ENCODE results near the gene ARL11. TPM values are rescaled to one million over a fixed set of nuclear protein-coding genes. Genes with fewer than 3 reads are reported as not detected.

The ARL11 gene
- total RNA-seq, 2 experiments from 2014 or later: 0.11 to 0.14 TPM

DNA sequence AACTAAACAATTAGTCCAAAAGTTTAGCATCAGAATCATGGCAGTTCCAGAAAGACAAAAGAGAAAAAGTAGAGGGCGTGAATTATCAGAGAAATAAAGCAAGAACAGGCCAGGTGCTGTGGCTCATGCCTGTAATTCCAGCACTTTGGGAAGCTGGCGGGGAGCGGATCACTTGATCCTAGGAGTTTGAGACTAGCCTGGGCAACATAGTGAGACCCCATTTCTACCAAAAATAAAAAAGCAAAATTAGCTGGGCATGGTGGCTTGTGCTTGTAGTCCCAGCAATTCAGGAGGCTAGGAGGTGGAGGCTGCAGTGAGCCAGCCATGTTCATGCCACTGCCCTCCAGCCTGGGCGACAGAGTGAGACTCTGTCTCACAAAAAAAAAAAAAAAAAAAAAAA, 18.4 kb downstream of the ARL11 start:
- POLR2A ChIA-PET: no interaction called here
- CTCF ChIA-PET: no interaction called here
- no peaks in the 10 kb centered on the region for H3K27me3 Mint-ChIP-seq
- DNase-seq (no peak), ATAC-seq (ENCODE audit: poor library complexity) (no peak)
- intact Hi-C loops (cut with DNase I, micrococcal nuclease): no loop called here
- no peak overlapping the region for H3K27ac ChIP-seq (ENCODE audit: low read depth in 1 of 2, low read length in 2 of 2)
- H3K4me3 Mint-ChIP-seq: no peak overlapping the region
- no peak overlapping the region for H3K27ac Mint-ChIP-seq
- no peak for TF ChIP-seq CTCF (IDR thresholded peaks at IDR 0.05)
- no peaks in the 10 kb centered on the region for H3K36me3 Mint-ChIP-seq (ENCODE audit: low read depth)
- no peak overlapping the region for H3K4me3 ChIP-seq (ENCODE audit: low read length)
- H3K4me1 ChIP-seq (ENCODE audit: insufficient read depth, low read length): peaks cover 7% of the 10 kb centered on the region
- H3K36me3 ChIP-seq (ENCODE audit: insufficient read depth, low read length): no peaks in the 10 kb centered on the region
- no peaks in the 10 kb centered on the region for H3K9me3 ChIP-seq (ENCODE audit: control insufficient read depth in 1 of 2, insufficient read depth in 1 of 2, low read length in 2 of 2)
- H3K27me3 ChIP-seq (ENCODE audit: control insufficient read depth in 1 of 2, insufficient read depth in 2 of 2, low read length in 2 of 2): no peaks in the 10 kb centered on the region
- H3K4me1 Mint-ChIP-seq (ENCODE audit: low read depth): peaks cover 20% of the 10 kb centered on the region
- no peaks in the 10 kb centered on the region for H3K9me3 Mint-ChIP-seq

- ATAC-seq (ENCODE audit: poor library complexity) (no peak), DNase-seq (no peak)
- Mint-ChIP-seq H3K27ac (no peak overlapping the region), H3K4me3 (no peak overlapping the region), H3K27me3 (no peaks in the 10 kb centered on the region), H3K4me1 (ENCODE audit: low read depth) (peaks cover 11% of the 10 kb centered on the region), H3K36me3 (ENCODE audit: low read depth) (no peaks in the 10 kb centered on the region), H3K9me3 (no peaks in the 10 kb centered on the region)
- peaks cover 7% of the 10 kb centered on the region for H3K4me1 ChIP-seq (ENCODE audit: insufficient read depth, low read length)
- no peaks in the 10 kb centered on the region for H3K36me3 ChIP-seq (ENCODE audit: insufficient read depth, low read length)
- ChIA-PET CTCF (no interaction called here), POLR2A (no interaction called here)
- intact Hi-C loops (cut with DNase I, micrococcal nuclease): no loop called here
- H3K4me3 ChIP-seq (ENCODE audit: low read length): no peak overlapping the region
- no peaks in the 10 kb centered on the region for H3K9me3 ChIP-seq (ENCODE audit: control insufficient read depth in 1 of 2, insufficient read depth in 1 of 2, low read length in 2 of 2)
- TF ChIP-seq CTCF (IDR thresholded peaks at IDR 0.05): no peak
- H3K27me3 ChIP-seq (ENCODE audit: control insufficient read depth in 1 of 2, insufficient read depth in 2 of 2, low read length in 2 of 2): no peaks in the 10 kb centered on the region
- no peak overlapping the region for H3K27ac ChIP-seq (ENCODE audit: low read depth in 1 of 2, low read length in 2 of 2)
Observed at GRCh38 chr13:49649244-49649962, 21.1 kb downstream of the ARL11 start.

DNA sequence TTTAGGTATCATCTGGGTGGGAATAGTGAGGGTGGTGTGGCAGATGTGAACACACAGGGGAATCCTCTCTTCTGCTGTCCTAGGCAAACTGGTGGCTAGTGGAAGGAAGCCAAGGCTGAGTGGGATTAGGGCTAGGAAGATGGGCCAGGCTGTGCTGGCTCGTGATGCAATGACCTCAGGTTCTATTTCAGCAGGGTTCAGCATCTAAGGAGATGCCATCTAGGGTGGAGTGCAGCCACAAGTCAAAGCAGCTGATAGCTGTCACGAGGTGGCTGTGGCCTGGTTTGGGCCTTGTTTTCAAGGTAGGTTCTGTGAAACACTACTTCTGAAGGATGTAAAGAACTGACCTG, 21.6 kb downstream of the ARL11 start:
- intact Hi-C loops (cut with DNase I, micrococcal nuclease): loop anchor here in 1 of 2 experiments (5.0 kb wide), 1 partner anchor 197 kb away; no protein-coding TSS in a partner anchor
- ChIA-PET POLR2A (no interaction called here), CTCF (no interaction called here)
- no peak for TF ChIP-seq CTCF (IDR thresholded peaks at IDR 0.05)
- no peak overlapping the region for H3K27ac Mint-ChIP-seq
- H3K36me3 ChIP-seq (ENCODE audit: insufficient read depth, low read length): no peaks in the 10 kb centered on the region
- no peak overlapping the region for H3K4me3 ChIP-seq (ENCODE audit: low read length)
- ATAC-seq (ENCODE audit: poor library complexity) (no peak), DNase-seq (no peak)
- H3K4me3 Mint-ChIP-seq: no peak overlapping the region
- H3K27me3 Mint-ChIP-seq: no peaks in the 10 kb centered on the region
- no peaks in the 10 kb centered on the region for H3K27me3 ChIP-seq (ENCODE audit: control insufficient read depth in 1 of 2, insufficient read depth in 2 of 2, low read length in 2 of 2)
- peaks cover 7% of the 10 kb centered on the region for H3K4me1 Mint-ChIP-seq (ENCODE audit: low read depth)
- no peaks in the 10 kb centered on the region for H3K9me3 ChIP-seq (ENCODE audit: control insufficient read depth in 1 of 2, insufficient read depth in 1 of 2, low read length in 2 of 2)
- no peaks in the 10 kb centered on the region for H3K36me3 Mint-ChIP-seq (ENCODE audit: low read depth)
- H3K4me1 ChIP-seq (ENCODE audit: insufficient read depth, low read length): peaks cover 7% of the 10 kb centered on the region
- no peak overlapping the region for H3K27ac ChIP-seq (ENCODE audit: low read depth in 1 of 2, low read length in 2 of 2)
- no peaks in the 10 kb centered on the region for H3K9me3 Mint-ChIP-seq

Measured in CD4-positive, alpha-beta T cell (primary cell).